SK-N-MC (cell line): ENCODE results near the gene SF3A1.

Experiments used
- EZH2 ChIP-seq: fragments of 200-600 bp; sonication (generic); IDR thresholded peaks from one replicate; pipeline ENCODE4 v1.6.1; 2017; ENCODE audit warnings: antibody characterized with exemption
- FOXP2 ChIP-seq: optimal IDR thresholded peaks from 2 replicates; pipeline ENCODE3; 2011; ENCODE audit warnings: mild to moderate bottlenecking, moderate library complexity; ENCODE audit not compliant: insufficient read depth; ENCODE audit errors: extremely low read length, control extremely low read depth
- POLR2AphosphoS5 ChIP-seq: IDR thresholded peaks from 2 replicates; pipeline ENCODE4 v1.6.1; 2012; ENCODE audit warnings: mild to moderate bottlenecking, low read depth, low read length, borderline replicate concordance

- TF ChIP-seq POLR2AphosphoS5 (no peak), EZH2 (no peak), FOXP2 (no peak)
These were observed 53.9 kb downstream of the SF3A1 start for GRCh38 chr22:30302810-30303138.
